Neuronal stem cell (in vitro differentiated cells): ENCODE results near the gene RASSF1.
"Not testable (repeated sequence)": the region's sequence is repeated elsewhere in the genome, so short reads cannot be mapped to it uniquely, and the experiment has no call there.

Experiments
- DNase-seq: peaks from one replicate; pipeline ENCODE4 v3.0.0-alpha.2; 2013; ENCODE audit warnings: low spot score
- H2AFZ ChIP-seq: one replicate; pipeline ENCODE4 v1.6.1; 2013; ENCODE audit warnings: mild to moderate bottlenecking, low read length, inconsistent platforms
- H2AK5ac ChIP-seq: 2 replicates; pipeline ENCODE4 v1.6.1; 2013; ENCODE audit warnings: low read depth, mild to moderate bottlenecking, inconsistent platforms, low read length, moderate library complexity, mixed read lengths
- H2BK120ac ChIP-seq: 2 replicates; pipeline ENCODE4 v1.6.1; 2013; ENCODE audit warnings: low read depth, mild to moderate bottlenecking, inconsistent platforms, low read length, moderate library complexity, mixed read lengths
- H2BK12ac ChIP-seq: one replicate; pipeline ENCODE4 v1.6.1; 2013; ENCODE audit warnings: low read length, inconsistent platforms
- H2BK15ac ChIP-seq: 2 replicates; pipeline ENCODE4 v1.6.1; 2013; ENCODE audit warnings: mild to moderate bottlenecking, low read length, inconsistent platforms, mixed read lengths
- H2BK5ac ChIP-seq: one replicate; pipeline ENCODE4 v1.6.1; 2013; ENCODE audit warnings: inconsistent platforms, mild to moderate bottlenecking, low read length, moderate library complexity
- H3K14ac ChIP-seq: one replicate; pipeline ENCODE4 v1.6.1; 2013; ENCODE audit warnings: low read length, inconsistent platforms
- H3K18ac ChIP-seq: 2 replicates; pipeline ENCODE4 v1.6.1; 2013; ENCODE audit warnings: low read length, inconsistent platforms
- H3K23ac ChIP-seq: 2 replicates; pipeline ENCODE4 v1.6.1; 2013; ENCODE audit warnings: low read depth, mild to moderate bottlenecking, mixed read lengths, low read length, inconsistent platforms; ENCODE audit not compliant: poor library complexity
- H3K27ac ChIP-seq: replicated peaks from 3 replicates; pipeline ENCODE4 v1.5.1; 2013; ENCODE audit warnings: low read length, inconsistent platforms
- H3K27me3 ChIP-seq, 3 experiments: 2 replicates each; pipeline ENCODE4 v1.6.1; 2013; ENCODE audit warnings: low read length in 3 of 3, mild to moderate bottlenecking in 2 of 3, inconsistent platforms in 1 of 3, low read depth in 1 of 3, mixed read lengths in 1 of 3, moderate library complexity in 1 of 3; ENCODE audit not compliant: control insufficient read depth in 3 of 3, insufficient read depth in 3 of 3
- H3K36me3 ChIP-seq, 2 donors: replicated peaks in 1 of 2; 2 replicates each; pipeline ENCODE4 v1.6.1; 2013; ENCODE audit warnings: low read length in 2 of 2; ENCODE audit not compliant: control insufficient read depth in 2 of 2, insufficient read depth in 2 of 2
- H3K4ac ChIP-seq: 2 replicates; pipeline ENCODE4 v1.6.1; 2013; ENCODE audit warnings: inconsistent platforms, mild to moderate bottlenecking, low read length, moderate library complexity
- H3K4me1 ChIP-seq, 2 donors: 1 replicate in 1 of 2; 2 replicates in 1 of 2; pipeline ENCODE4 v1.6.1; 2013; ENCODE audit warnings: low read length in 2 of 2, low read depth in 1 of 2; ENCODE audit not compliant: control insufficient read depth in 2 of 2, insufficient read depth in 1 of 2
- H3K4me2 ChIP-seq: one replicate; pipeline ENCODE4 v1.6.1; 2013; ENCODE audit warnings: mild to moderate bottlenecking, low read length, inconsistent platforms; ENCODE audit not compliant: insufficient read depth, poor library complexity, severe bottlenecking
- H3K4me3 ChIP-seq, 2 donors: 2 replicates each; pipeline ENCODE4 v1.5.1; 2013; ENCODE audit warnings: low read length in 2 of 2, mild to moderate bottlenecking in 2 of 2, inconsistent platforms in 1 of 2, moderate library complexity in 1 of 2
- H3K79me1 ChIP-seq: one replicate; pipeline ENCODE4 v1.6.1; 2013; ENCODE audit warnings: low read depth, mild to moderate bottlenecking, inconsistent platforms, low read length, moderate library complexity
- H3K9ac ChIP-seq: one replicate; pipeline ENCODE4 v1.6.1; 2013; ENCODE audit warnings: mild to moderate bottlenecking, low read depth, low read length, inconsistent platforms; ENCODE audit not compliant: poor library complexity
- H3K9me3 ChIP-seq, 2 donors: replicated peaks in 1 of 2; 2 replicates each; pipeline versions ENCODE3 to v1.6.1; 2013; ENCODE audit warnings: low read length in 2 of 2, mild to moderate bottlenecking in 2 of 2, inconsistent platforms in 1 of 2, low read depth in 1 of 2, mixed read lengths in 1 of 2, moderate library complexity in 1 of 2; ENCODE audit not compliant: control insufficient read depth in 2 of 2, insufficient read depth in 1 of 2
- H4K8ac ChIP-seq: one replicate; pipeline ENCODE4 v1.6.1; 2013; ENCODE audit warnings: low read depth, mild to moderate bottlenecking, inconsistent platforms, low read length, moderate library complexity
- H4K91ac ChIP-seq: one replicate; pipeline ENCODE4 v1.6.1; 2013; ENCODE audit warnings: low read length, low read depth, mild to moderate bottlenecking, inconsistent platforms; ENCODE audit not compliant: poor library complexity
- WGBS, 2 donors: extraction: QIAGEN DNeasy Blood & Tissue Kit; methylation state at CpG; one replicate each; pipeline ENCODE4 v1.1.7; 2013; ENCODE audit warnings: missing lambda C conversion rate in 2 of 2, mixed read lengths in 1 of 2; ENCODE audit not compliant: insufficient read length in 2 of 2, insufficient replicate concordance in 1 of 2; ENCODE audit errors: extremely low coverage in 2 of 2; 5-methylcytosine and 5-hydroxymethylcytosine counted together

Gene RASSF1

DNA sequence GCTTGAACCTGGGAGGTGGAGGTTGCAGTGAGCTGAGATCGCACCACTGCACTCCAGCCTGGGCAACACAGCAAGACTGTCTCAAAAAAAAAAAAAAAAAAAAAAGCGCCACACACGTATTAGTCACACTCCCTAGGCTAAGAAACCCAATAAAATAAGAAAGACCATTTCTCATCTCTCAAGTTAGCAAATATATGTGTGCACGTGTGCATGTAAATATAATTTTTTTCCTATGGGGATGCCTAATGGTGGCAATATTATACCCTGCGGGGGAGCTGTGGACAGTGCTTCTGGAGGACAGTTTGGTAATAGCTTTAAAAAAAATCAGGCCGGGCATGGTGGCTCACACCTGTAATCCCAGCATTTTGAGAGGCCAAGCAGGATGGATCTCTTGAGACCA lies 56.5 kb downstream of the RASSF1 start:
- not testable (repeated sequence) for H3K4me3 ChIP-seq, H2BK120ac ChIP-seq, H2BK15ac ChIP-seq, H3K27ac ChIP-seq, H3K9me3 ChIP-seq, DNase-seq, H3K4me2 ChIP-seq, H3K18ac ChIP-seq, H3K14ac ChIP-seq, H3K4me1 ChIP-seq, H2BK12ac ChIP-seq, H3K4ac ChIP-seq, H3K27me3 ChIP-seq, H4K8ac ChIP-seq, H4K91ac ChIP-seq, H3K23ac ChIP-seq, H3K9ac ChIP-seq, H3K79me1 ChIP-seq, H2AK5ac ChIP-seq, H2BK5ac ChIP-seq, H2AFZ ChIP-seq
- no CpG with 5 or more reads among the region's 6 CpGs for WGBS, 2 donors
- peaks cover 24 to 34% of the 10 kb centered on the region in 2 donors for H3K36me3 ChIP-seq
